Calu3 (cell line): ENCODE data around the gene PTPRG. TPM values are rescaled to one million over a fixed set of nuclear protein-coding genes. Genes with fewer than 3 reads are reported as not detected.

ENCODE experiments used
- BruUV-seq: library from RNA; stranded (reverse); fragments of 400-500 nt; replicated peaks from 2 replicates; lab custom pipeline; 2021; lab: Mats Ljungman, UMichigan
- CTCF ChIA-PET: fragments of 300-600 bp; sonication (Branson Sonifier 250); formaldehyde crosslinking; loops from one replicate; lab custom pipeline; 2022; ENCODE audit warnings: antibody characterized with exemption; lab: Charles Lee
- DNase-seq: peaks from one replicate; pipeline ENCODE4 v3.0.0; 2022
- H3K27ac Mint-ChIP-seq: one replicate; pipeline ENCODE4 v1.8.0; 2022; ENCODE audit warnings: mixed read lengths; ENCODE audit not compliant: unreplicated experiment
- H3K27me3 Mint-ChIP-seq: one replicate; pipeline ENCODE4 v1.8.0; 2022; ENCODE audit warnings: mixed read lengths; ENCODE audit not compliant: unreplicated experiment
- H3K36me3 Mint-ChIP-seq: one replicate; pipeline ENCODE4 v1.8.0; 2022; ENCODE audit warnings: mild to moderate bottlenecking, moderate library complexity, mixed read lengths; ENCODE audit not compliant: insufficient read depth, unreplicated experiment
- H3K4me1 Mint-ChIP-seq: one replicate; pipeline ENCODE4 v1.8.0; 2022; ENCODE audit warnings: mild to moderate bottlenecking, low read depth, mixed read lengths; ENCODE audit not compliant: unreplicated experiment
- H3K4me3 Mint-ChIP-seq: one replicate; pipeline ENCODE4 v1.8.0; 2022; ENCODE audit warnings: mild to moderate bottlenecking, low read depth, moderate library complexity, mixed read lengths; ENCODE audit not compliant: unreplicated experiment
- H3K9me3 Mint-ChIP-seq: one replicate; pipeline ENCODE4 v1.8.0; 2022; ENCODE audit warnings: low read depth, mixed read lengths; ENCODE audit not compliant: unreplicated experiment
- intact Hi-C: fragments of 100-400 bp; cut with micrococcal nuclease; formaldehyde crosslinking; loops from one replicate; pipeline ENCODE4 v1.10.0; 2022; ENCODE audit not compliant: unreplicated experiment
- total RNA-seq: library from RNA; stranded (reverse); gene quantifications from 2 replicates; pipeline ENCODE4 v1.2.3, GENCODE V29; 2022
- TF ChIP-seq, protein P1 (sequence below): fragments of 200-600 bp; IDR thresholded peaks from one replicate; pipeline ENCODE4 v1.8.0; 2022; ENCODE audit warnings: antibody characterized with exemption; ENCODE audit not compliant: unreplicated experiment

PTPRG gene
- total RNA-seq, 1 experiment from 2014 or later: 0.35 TPM

DNA sequence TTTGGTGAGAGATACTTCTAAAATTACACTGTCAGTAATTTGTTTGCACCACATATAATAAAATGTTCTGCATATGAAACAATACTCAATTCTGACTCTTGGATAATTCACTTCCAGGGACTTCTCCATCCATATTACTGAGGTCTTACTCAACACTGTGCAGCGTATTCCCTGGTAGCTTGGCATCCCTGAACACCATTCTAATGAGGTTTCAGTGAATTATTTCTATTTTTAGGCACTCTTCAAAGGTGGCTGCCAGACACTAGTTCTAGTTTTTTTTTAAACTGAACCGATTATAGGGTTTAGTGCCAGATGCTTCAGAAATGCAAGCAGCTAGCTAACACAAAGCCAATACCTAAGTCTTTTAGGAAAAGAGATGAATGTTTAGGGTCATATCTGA is 528.7 kb downstream of the PTPRG start:
- DNase-seq: no peak
- intact Hi-C loops: no loop called here
- Mint-ChIP-seq H3K27me3 (no peaks in the 10 kb centered on the region), H3K4me1 (no peaks in the 10 kb centered on the region), H3K4me3 (no peak overlapping the region), H3K9me3 (peaks cover 4% of the 10 kb centered on the region), H3K36me3 (no peaks in the 10 kb centered on the region), H3K27ac (no peak overlapping the region)
- CTCF ChIA-PET: no interaction called here
- no TSS peak for BruUV-seq
- TF ChIP-seq, protein P1, sequence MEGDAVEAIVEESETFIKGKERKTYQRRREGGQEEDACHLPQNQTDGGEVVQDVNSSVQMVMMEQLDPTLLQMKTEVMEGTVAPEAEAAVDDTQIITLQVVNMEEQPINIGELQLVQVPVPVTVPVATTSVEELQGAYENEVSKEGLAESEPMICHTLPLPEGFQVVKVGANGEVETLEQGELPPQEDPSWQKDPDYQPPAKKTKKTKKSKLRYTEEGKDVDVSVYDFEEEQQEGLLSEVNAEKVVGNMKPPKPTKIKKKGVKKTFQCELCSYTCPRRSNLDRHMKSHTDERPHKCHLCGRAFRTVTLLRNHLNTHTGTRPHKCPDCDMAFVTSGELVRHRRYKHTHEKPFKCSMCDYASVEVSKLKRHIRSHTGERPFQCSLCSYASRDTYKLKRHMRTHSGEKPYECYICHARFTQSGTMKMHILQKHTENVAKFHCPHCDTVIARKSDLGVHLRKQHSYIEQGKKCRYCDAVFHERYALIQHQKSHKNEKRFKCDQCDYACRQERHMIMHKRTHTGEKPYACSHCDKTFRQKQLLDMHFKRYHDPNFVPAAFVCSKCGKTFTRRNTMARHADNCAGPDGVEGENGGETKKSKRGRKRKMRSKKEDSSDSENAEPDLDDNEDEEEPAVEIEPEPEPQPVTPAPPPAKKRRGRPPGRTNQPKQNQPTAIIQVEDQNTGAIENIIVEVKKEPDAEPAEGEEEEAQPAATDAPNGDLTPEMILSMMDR: no peak

DNA sequence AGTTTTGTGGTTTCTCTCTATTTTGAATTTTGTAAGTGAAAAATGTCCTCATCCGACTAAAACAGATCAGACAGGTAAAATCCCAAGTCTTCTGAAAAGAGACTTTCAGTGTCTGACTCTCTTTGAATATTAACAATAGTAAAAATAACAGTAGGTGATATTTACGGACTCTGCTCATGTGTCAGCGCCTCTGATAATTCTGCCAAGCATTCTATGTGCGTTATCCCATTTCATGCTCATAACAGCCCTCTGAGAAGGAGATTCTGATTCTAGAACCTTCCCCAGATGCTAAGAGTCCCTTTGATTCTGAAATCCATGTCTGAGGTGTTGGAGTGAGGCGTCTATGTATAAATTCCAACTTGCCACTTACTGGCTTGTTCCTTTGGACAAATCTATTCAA is 529.1 kb downstream of the PTPRG start:
- DNase-seq: no peak
- Mint-ChIP-seq H3K4me3 (no peak overlapping the region), H3K4me1 (no peaks in the 10 kb centered on the region), H3K36me3 (no peaks in the 10 kb centered on the region), H3K9me3 (peaks cover 4% of the 10 kb centered on the region), H3K27me3 (no peaks in the 10 kb centered on the region), H3K27ac (no peak overlapping the region)
- TF ChIP-seq, protein P1: no peak
- intact Hi-C loops: no loop called here
- CTCF ChIA-PET: no interaction called here
- BruUV-seq: no TSS peak

- DNase-seq: no peak
- intact Hi-C loops: no loop called here
- Mint-ChIP-seq H3K27me3 (no peaks in the 10 kb centered on the region), H3K36me3 (no peaks in the 10 kb centered on the region), H3K27ac (no peak overlapping the region), H3K4me1 (no peaks in the 10 kb centered on the region), H3K9me3 (peaks cover 3% of the 10 kb centered on the region), H3K4me3 (no peak overlapping the region)
- CTCF ChIA-PET: no interaction called here
- TF ChIP-seq, protein P1: no peak
- no TSS peak for BruUV-seq
These were observed 531.7 kb downstream of the PTPRG start for GRCh38 chr3:62093025-62093424.

DNA sequence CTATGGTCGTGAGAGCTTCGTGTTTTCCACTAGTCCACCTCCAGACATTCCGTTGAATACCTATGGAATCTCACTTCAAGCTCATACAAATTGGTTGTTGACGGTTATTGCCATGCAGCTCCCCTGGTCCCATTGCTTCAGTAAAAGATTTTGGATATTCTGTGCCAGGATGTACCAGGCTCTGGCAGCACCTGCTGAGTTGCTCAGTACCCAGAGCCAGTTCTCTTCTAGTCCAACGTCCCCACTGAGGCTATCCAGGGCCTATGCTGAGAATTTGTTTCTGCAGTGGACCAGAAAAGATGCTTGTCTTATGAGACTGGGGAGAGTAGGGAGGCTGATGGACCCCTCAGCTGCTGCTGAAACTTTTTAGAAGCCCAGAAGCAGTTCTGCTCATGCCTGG is 533.1 kb downstream of the PTPRG start:
- Mint-ChIP-seq H3K36me3 (no peaks in the 10 kb centered on the region), H3K27ac (no peak overlapping the region), H3K27me3 (no peaks in the 10 kb centered on the region), H3K4me1 (no peaks in the 10 kb centered on the region), H3K9me3 (peaks cover 3% of the 10 kb centered on the region), H3K4me3 (no peak overlapping the region)
- BruUV-seq: no TSS peak
- TF ChIP-seq, protein P1: no peak
- DNase-seq: no peak
- intact Hi-C loops: no loop called here
- CTCF ChIA-PET: no interaction called here

DNA sequence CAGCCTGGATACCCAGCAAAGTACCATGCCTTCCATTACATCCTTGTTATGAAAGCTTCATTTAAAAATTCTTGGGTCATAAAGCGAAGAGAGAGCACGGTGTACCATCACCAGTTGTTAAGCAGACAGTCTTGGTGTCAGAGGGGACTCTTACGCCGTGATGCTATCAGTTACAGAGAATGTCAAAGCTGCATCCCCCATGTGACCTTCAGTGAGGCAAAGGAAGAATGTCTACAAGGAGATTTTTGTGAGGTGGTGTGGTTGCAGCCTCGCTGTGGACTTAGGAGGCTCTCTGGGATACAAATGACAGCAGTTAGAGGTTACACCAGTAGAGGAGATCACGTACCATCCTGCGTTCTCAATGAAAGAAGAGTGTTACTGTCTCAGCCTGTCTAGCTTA is 533.7 kb downstream of the PTPRG start:
- BruUV-seq: no TSS peak
- no peaks in the 10 kb centered on the region for H3K36me3 Mint-ChIP-seq
- TF ChIP-seq, protein P1: no peak

More for the DNA sequence above, 533.7 kb downstream of the PTPRG start:
- DNase-seq: no peak
- Mint-ChIP-seq H3K9me3 (peaks cover 3% of the 10 kb centered on the region), H3K4me3 (no peak overlapping the region), H3K27me3 (no peaks in the 10 kb centered on the region), H3K4me1 (no peaks in the 10 kb centered on the region), H3K27ac (no peak overlapping the region)
- CTCF ChIA-PET: no interaction called here
- intact Hi-C loops: no loop called here
